ENCODE data around the gene INPP4A.

The INPP4A gene

DNA sequence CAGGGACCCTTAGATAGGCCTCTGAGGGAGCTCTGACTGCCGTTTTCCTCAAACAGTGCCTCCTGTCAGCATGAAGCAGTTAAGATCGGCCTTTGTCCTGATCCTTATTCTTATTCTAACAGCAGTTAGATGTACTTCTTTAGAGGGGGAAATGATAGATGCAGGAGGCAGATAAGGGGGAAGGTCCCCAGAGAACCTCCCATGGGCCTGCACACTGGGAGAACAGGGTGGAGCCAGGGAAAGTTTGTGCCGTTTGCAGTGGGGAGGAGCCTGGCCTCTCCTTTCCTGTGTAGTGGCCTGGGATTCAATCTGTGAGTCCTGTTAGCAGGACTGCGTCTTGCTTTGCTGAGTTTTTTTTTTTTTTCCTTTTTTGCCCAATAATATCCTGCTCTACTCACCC lies 7.9 kb upstream of the INPP4A start:
- no peak for DNase-seq (ENCODE audit: low read depth in 2 of 2)

DNA sequence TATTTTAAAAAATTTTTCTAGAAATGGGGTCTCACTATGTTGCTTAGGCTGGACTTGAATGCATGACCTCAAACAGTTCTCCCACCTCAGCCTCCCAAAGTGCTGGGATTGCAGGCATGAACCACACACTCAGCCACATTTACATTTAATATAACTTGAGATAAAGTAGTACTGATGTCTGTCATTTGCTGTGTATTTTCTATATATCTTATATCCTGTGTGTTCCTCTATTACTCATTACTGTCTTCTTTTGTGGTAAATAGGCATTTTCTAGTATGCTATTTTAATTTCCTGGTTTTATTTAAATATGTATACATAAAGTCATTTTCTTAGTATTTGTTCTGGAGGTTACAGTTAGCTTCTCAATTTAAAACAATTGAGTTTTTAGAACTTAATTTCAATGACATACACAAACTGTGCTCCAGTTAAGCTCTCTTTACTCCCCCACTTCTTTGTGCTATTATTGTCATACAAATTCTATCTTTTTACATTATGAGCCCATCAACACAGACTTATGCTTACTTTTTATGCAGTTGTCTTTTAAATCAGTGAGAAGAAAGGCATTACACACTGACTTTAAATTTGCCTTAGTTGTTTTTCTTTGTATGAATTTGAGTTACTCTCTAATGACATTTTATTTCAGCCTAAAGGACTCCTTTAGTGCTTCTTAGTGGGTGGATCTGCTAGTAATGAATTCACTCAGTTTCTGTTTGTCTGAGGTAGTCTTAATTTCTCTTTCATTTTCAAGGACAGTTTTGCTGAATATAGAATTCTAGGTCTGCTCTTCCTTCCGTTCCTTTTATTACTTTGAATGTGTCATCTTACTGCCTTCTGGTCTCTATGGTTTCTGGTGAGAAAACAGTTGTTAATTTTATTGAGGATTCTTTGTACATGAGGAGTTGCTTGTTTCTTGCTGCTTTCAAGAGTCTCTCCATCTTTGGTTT lies 6.2 kb upstream of the INPP4A start:
- DNase-seq (ENCODE audit: low read depth in 2 of 2) = no peak

DNA sequence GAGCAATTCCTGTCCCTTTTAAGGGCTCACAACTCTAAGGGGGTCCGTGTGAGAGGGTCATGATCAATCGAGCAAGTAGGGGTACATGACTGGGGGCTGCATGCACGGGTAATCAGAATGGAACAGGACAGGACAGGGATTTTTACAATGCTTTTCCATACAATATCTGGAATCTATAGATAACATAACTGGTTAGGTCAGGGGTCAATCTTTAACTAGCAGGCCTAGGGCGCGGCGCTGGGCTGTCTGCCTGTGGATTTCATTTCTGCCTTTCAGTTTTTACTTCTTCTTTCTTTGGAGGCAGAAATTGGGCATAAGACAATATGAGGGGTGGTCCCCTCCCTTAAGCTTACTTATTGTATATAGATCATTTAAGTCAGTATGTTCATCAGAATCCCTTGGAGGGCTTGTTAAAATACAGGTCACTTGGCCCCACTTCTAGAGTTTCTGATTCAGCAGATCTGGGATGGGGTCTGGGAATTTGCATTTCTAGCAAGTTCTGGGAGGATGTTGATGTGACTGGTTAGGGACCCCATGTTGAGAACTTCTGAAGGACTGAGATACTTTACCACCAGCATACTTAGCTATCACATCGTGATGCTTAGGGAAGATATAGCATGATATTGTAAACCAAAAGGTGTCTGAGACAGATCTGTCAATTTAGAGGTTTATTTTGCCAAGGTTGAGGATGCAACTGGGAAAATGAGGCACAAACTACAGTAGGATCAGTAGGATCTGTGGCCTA lies 2.8 kb upstream of the INPP4A start:
- DNase-seq (ENCODE audit: low read depth in 2 of 2) = no peak

DNA sequence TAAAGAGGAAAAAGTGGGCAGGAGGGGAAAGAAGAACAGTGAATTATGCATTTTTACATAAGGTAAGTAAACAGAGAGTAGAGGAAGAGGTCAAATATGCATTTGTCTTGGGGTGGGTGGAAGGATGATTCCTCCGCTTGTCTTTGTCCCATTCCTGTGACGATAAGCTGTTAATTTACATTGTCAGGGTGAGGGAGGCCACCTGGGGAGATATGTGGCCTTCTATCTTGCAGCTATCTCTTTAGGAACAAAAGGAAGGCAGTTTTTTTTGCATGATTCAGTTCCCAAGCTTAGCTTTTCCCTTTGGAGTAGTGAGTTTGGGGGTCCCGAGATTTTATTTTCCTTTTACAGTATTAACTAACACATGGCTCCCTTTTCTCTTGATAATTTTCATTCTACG lies 2.2 kb upstream of the INPP4A start:
- DNase-seq (ENCODE audit: low read depth in 2 of 2) = no peak

DNA sequence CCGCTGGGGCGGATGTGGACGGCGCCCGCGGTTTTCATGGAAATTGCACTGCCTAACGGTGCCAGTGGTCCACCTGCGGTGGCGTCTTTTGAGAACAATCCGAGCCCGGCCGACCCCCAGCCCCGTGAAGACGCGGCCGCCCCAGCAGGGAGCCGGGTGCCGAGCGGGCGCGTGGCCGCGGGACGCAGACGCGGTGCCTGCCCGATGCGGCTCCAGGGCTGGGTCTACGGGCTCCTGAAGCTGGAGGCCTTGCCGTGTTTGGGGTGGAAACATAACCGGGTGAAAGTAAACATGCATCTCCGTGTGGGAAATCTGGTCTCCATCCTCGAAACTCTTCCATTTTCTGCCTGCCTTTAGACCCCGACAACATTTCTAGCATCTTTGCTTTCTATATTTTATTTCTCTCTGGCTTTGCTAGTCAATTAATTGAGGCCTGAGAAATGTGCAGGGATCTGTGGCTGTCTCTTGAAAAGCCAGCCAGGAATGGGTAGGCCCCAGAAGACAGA lies 572 bp downstream of the INPP4A start:
- DNase-seq (ENCODE audit: low read depth in 2 of 2) = no peak

DNA sequence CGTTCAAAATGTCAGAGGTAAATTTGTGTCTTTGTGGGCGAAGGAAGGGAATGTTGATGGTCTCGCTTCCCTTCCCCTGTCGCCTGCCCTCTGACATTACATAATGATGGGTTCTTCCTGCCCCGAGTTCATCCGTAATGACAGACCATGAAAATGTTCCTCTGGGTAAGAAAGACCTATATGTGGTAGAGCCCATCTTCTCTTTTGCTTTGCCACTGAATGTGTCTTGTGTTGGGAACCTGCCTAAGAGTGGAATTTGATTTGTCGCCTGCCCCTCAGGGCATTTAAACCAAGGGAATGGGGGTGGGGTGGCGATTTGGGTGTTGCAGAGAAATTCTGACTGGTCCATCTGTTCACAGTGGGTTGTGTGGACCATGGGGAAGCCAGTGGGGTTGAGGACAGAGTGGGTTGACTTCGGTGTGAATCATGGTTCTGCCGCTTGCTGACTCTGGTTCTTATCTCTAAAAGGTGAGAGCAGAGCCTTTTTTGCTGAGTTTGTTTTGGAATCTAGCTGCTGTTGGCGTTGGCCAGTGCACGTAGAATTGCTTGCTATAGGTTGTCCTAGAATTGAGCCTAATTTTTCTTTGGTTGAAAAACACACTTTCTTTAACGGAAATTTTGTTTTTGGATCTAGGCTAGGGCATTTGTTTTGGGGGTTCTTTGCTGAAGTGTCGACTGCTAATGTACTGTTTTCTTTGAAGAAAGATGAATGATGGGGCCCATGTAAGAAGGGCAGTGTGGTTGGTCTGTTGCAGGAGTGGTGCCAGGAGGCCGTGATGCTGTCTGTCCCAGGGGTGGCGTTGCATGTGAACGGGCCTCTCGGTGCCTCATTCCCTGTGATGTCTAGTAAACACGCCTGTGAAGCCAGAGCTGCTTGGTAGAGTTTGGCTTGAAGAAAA lies 1.3 kb downstream of the INPP4A start:
- no peak for DNase-seq (ENCODE audit: low read depth in 2 of 2)

DNA sequence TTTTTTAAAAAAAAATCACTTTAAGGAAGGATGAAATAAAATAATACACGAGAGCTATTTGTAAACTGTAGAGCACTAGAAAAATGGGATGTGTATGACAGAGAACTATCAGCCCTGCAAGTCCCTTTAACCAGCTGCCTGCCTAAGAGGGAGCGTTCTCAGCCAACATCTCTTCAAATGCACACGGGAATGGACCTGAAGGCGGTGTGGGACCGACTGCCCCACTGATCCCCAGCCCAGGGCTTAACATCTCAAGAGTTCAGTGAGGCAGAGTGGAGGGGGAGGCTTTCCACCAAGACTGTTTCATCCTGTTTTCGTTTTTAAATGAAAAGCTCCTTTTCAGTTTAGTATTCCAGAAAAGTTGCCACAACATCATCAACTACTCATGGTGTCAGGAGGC lies 2.2 kb downstream of the INPP4A start:
- no peak for DNase-seq (ENCODE audit: low read depth in 2 of 2)

DNA sequence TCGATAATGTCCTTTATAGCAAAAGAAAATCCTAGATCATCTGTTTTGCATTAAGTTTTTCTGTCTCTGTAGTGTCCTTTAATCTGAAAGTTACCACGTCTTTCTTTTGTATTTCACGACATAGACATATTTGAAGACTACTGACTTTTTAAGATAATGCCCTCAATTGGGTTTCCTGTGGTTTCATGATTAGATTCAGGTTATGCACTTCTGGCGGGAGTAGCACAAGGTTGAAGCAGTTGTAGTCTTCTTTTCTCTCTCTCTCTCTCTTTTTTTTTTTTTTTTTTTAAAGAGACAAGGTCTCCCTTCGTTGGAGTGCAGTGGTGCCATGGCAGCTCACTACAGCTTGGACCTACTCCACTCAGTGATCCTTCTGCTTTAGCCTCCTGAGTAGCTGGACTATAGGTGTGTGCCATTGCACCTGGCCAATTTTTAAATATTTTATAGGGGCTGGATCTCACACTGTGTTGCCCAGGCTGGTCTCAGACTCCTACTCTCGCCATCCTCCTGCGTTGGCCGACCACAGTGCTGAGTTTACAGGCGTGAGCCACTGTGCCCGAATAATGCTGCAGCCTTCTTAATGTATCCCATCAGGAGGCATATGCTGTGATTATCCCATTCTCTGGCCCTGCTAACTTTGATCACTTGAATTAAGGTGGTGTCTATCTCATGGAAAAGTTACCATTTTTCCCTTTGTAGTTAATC lies 3.9 kb downstream of the INPP4A start:
- no peak for DNase-seq (ENCODE audit: low read depth in 2 of 2)

DNA sequence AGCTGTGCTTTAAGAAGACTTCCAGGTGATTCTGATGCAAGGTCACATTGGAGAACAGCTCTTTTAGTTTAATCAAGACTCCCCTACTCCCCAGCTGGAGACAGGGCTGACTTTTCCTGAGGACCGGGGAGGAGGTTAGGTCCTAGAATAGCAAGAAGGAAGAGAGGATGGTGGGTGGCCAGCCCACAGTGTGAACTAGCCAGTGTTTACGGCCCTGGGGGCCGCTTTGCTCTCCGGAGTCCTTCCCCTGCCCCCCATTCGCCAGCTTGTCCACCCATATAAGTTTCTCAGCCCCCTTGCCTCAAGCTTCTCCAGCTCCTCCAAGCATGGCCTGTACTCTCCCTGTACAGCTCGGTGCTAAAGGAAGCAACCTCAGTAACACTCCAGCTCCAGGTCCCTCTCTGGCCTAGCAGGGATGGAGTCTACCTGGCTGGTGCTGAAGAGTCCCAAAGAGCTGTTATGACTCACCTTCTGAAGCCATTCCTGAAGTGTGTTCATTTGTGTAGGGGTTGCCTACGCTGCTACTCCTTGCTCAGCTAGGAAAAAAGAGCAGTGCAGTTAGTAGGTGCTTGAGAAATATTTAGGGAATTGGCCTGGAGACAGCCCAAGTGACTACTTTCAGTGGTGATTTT lies 7.9 kb downstream of the INPP4A start:
- no peak for DNase-seq (ENCODE audit: low read depth in 2 of 2)

DNA sequence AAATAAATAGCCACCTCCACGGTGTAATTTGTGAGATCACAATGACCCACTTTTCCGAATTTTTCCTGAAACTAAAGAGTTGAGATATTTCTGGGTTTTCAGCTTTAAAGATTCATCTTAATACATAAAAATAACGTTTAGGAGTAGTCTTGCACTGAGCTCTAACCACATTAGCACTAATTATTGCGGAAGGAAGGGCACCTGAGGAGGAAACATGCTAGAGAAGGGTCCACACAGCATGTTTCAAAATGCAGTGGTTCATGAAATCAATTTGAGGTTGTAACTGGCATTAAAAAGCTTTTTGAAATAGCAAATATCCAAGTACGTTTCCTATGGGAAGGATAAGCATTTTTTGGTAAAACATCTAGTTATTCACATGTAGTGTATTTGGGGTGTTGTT lies 8.4 kb downstream of the INPP4A start:
- DNase-seq (ENCODE audit: low read depth in 2 of 2) = no peak

DNA sequence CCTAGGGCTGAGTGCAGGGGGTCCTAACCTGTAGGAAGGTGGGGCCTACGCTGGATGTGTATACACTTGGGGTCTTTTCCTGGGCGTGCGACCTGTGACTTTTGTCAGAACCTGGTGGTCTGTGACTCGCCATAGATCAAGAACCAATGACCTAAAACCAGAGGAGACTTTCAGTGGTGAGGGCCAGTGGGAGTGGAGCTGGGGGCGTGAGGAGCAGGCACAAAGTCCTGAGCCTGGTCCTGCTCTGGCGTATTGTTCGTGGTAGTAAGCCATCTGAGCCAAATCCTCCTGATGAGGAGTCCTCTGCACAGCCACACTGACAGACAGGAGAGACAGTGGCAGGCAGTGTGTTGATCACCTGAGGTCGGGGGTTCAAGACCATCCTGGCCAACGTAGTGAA lies 8.9 kb downstream of the INPP4A start:
- no peak for DNase-seq (ENCODE audit: low read depth in 2 of 2)

DNA sequence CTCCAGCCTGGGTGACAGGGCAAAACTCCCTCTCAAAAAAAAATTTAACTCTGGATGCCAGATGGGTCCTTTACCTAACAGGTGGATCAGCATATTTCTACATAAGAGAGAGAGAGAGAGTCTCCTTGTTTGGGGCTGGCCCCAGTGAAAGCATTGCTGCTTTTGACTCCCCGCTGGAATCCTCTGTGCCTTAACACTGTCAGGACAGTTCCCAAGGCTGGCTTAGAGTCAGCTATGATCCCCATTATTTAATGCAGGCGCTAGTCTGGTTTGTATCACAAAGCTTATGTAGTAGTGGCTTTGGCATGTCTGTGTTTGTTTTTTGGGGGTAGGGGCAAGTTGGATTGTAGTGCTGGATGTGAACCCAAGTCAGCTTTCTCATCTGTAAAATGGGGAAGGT lies 9.4 kb downstream of the INPP4A start:
- DNase-seq (ENCODE audit: low read depth in 2 of 2) = no peak

DNA sequence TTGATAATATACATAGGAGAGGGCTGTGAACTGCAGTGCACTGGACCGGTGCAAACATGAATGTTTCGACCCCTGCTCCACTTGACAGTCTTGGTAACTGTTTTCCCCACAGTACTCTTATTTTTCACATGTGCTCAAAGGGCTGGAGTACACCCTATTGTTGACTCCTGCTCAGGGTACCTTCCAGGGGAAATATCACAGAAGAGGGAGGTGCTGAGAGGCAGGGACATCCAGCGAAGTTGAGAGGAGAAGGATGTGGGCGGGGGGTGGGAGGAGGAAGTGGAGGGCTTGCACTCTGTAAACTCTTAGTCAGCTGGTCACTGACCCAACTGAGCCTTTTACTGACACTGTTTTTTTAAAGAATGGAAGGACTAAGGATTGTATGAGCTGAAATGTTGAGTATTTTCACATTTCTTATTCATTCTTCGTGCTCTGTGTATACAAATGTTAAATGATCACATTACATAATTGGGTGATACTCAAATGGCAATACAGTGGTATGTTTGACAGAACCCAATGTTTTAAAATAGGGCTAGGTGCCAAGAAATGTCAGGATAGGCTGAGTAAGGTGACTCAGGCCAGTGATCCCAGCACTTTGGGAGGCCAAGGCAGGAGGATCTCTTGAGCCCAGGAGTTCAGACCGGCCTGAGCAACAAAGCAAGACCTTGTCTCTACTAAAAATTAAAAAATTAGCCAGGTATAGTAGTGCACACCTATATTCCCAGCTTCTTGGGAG lies 10.0 kb downstream of the INPP4A start:
- no peak for DNase-seq (ENCODE audit: low read depth in 2 of 2)

DNA sequence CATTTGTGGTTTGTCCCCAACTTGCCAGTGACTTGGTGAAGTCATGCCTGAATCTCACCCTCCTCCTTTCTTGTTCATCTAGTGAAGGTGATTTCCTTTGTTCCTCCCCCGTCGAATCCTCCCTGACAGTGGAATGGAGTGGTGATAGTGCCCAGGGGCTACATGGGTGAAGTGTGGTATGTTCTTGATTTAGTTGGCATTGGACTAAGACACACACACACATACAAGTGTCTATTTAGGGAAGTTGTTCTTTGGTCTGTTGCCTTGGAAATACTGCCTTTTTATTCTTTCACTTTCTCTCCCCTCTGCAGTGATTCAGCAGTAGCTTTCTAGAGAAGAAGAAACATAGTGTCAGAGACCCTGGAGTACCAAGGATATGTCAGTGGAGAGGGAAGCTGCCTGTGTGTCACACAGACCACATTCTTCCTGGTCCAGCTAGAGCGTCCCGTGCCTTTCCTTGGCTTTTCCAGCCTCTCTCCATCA lies 10.9 kb downstream of the INPP4A start:
- DNase-seq (ENCODE audit: low read depth in 2 of 2) = no peak

DNA sequence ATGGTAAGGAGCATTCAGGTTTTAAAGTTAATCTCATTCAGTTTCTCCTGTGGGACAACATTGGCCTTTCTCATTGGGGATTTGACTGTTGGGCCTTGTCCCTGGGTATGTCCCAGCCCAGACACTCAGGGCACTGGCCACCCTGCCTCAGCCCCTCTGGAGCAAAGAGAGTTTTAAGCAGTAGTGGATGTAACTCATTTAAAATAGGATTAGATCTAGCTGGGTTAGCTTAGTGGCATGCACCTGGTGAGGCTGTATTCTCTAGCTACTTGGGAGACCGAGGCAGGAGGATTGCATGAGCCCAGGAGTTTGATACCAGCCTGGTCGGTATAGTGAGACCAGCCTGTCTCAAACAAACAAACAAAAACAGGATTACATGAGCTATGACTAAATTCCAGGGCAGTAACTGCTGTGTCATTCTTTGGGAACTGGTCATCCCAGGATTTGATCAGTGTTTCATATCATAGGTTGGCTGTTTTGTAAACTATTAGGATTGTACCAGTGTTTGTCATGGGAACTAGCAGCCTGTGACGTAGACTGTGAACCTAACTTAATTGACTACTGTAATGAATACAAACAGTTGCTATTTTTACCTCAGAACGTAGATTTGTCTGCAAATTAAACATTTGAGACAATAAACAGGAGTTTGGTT lies 12.5 kb downstream of the INPP4A start:
- DNase-seq (ENCODE audit: low read depth in 2 of 2) = no peak

DNA sequence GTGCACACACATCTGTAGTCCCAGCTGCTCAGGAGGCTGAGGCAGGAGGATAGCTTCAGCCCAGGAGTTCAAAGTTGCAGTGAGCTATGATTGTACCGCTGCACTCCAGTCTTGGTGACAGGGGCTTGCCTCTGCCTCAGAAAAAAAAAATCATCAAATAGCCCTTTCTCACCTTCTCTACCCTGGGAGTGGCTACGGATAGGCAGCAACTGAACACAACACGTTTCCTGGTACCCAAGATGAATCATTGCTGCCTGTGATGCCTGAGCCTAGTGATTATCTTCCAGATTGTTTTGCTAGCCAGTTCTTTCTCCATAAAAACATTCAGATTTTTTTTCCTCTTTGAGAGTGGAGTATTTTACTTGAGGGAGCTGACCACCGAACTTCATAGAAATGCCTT lies 13.5 kb downstream of the INPP4A start:
- DNase-seq (ENCODE audit: low read depth in 2 of 2) = no peak

DNA sequence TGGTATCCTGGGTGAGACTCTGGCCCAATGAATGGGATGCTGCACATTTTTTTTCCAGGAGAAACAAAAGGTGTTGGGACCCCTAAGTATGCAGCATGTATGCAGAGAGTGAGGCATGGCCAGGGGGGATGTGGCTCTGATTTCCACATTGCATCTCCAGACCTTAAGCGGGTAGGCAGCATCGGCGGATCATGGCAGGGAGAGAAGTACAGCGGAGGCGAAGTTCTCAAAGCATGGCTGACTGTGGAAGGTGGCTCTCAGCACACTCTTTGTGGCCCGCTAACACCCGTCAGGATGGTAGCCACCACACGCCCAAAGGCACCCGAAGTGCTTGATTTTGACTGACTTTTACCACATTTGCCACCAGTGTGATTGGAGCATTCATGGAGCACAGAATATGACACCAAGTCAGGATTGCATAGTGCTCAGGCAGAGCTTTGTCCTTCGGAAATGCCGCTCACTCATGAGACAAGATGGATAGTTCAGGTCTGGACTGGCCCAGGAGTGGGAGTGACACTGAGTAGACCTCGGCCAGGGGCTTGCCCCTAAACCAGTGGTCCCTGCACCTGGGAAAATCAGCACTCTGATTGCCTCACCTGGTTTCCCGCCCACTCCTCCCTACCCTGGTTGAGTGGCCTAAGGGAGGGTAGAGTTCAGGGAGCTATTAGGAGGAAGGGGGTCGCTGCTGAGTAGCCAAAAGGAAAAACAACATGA lies 14.2 kb downstream of the INPP4A start:
- DNase-seq (ENCODE audit: low read depth in 2 of 2) = no peak

DNA sequence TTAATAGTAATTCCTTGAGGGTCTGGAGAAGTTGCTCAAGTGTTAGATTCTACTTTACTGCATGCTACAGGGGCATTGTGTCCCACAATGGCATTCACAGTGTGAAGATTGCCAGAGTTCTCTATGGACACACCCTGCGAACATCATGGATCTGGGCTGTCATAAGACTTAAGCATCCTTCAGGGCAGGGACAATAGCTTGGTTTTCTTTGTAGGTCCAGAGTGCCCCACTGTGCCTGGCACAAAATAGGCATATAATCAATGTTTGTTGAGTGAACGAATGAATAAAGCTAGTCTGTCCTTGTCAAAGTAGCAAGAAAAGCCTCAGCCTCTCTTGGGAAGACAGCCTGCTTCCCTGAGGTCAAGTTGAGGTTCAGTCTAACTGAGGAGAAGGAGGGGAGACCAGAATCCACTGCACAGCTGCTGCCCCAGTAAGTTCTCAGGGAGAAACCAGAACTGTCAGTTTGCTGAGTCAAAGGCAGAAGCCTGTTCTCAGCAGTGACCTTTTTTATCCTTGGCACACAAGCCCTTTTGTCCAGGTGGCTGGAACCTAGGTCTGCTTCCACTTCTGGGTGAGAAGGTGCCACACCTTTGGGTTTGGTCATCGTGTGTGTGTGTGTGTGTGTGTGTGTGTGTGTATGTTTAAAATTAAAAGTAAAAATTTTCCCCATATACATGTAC lies 15.0 kb downstream of the INPP4A start:
- DNase-seq (ENCODE audit: low read depth in 2 of 2) = no peak
